AG10803 (cell line): ENCODE results near the gene SERINC1.
"Not testable (repeated sequence)": the region's sequence is repeated elsewhere in the genome, so short reads cannot be mapped to it uniquely, and the experiment has no call there.

Experiments used
- DNase-seq: peaks from one replicate; pipeline ENCODE4 v3.0.0; 2010; ENCODE audit warnings: low read depth
- H3K4me3 ChIP-seq: 2 replicates; pipeline ENCODE4 v1.5.1; 2011; ENCODE audit warnings: mild to moderate bottlenecking, low read length, control low read depth
- CTCF ChIP-seq: conservative IDR thresholded peaks from 2 replicates; pipeline ENCODE4 v1.5.1; 2011; ENCODE audit warnings: mild to moderate bottlenecking, low read length, control low read depth, inconsistent platforms

SERINC1 gene

GRCh38 chr6:122458087-122458486 lies 13.5 kb downstream of the SERINC1 start:
- DNase-seq: no peak
- TF ChIP-seq CTCF: no peak
- no peak overlapping the region for H3K4me3 ChIP-seq

- not testable (repeated sequence) for DNase-seq, H3K4me3 ChIP-seq
These were observed 16.5 kb downstream of the SERINC1 start for GRCh38 chr6:122455116-122455515.

- no peak overlapping the region for H3K4me3 ChIP-seq
- DNase-seq: no peak
- TF ChIP-seq CTCF: no peak
These were observed 16.9 kb downstream of the SERINC1 start for GRCh38 chr6:122454673-122455072.

GRCh38 chr6:122452509-122452908 lies 19.1 kb downstream of the SERINC1 start:
- DNase-seq: no peak
- H3K4me3 ChIP-seq: no peak overlapping the region
- no peak for TF ChIP-seq CTCF

GRCh38 chr6:122449069-122449468 lies 22.5 kb downstream of the SERINC1 start:
- no peak for TF ChIP-seq CTCF
- no peak for DNase-seq
- no peak overlapping the region for H3K4me3 ChIP-seq

- DNase-seq: no peak
- TF ChIP-seq CTCF: no peak
- H3K4me3 ChIP-seq: no peak overlapping the region
These were observed 26.3 kb downstream of the SERINC1 start for GRCh38 chr6:122445274-122445673.

GRCh38 chr6:122438975-122439374 lies 32.6 kb downstream of the SERINC1 start:
- H3K4me3 ChIP-seq: no peak overlapping the region
- DNase-seq: no peak
- TF ChIP-seq CTCF: no peak

- TF ChIP-seq CTCF: no peak
- no peak overlapping the region for H3K4me3 ChIP-seq
- peak; percentile 5 for DNase-seq
These were observed 38.8 kb downstream of the SERINC1 start for GRCh38 chr6:122432816-122433215.
